Lung (tissue), 12 donors: ENCODE data around the gene TBC1D5. TPM values are rescaled to one million over a fixed set of nuclear protein-coding genes. Genes with fewer than 3 reads are reported as not detected.

Experiments used
- ATAC-seq: fragments of 200-7000 bp; cut with Tn5 transposase; one replicate; pipeline ENCODE4 v1.9.1; 2020; ENCODE audit warnings: moderate number of reproducible peaks; ENCODE audit not compliant: insufficient read depth, low FRiP score
- DNase-seq, 3 donors: peaks; one replicate each; pipeline ENCODE4 v3.0.0-alpha.2; 2013 to 2017
- H3K27ac ChIP-seq, 2 donors: one replicate each; pipeline ENCODE4 v1.5.1; 2013; ENCODE audit warnings: mild to moderate bottlenecking in 2 of 2, moderate library complexity in 2 of 2, control low read depth in 1 of 2, inconsistent platforms in 1 of 2, low read depth in 1 of 2, low read length in 1 of 2
- H3K27me3 ChIP-seq, 3 donors: one replicate each; pipeline ENCODE4 v1.5.1; 2013; ENCODE audit warnings: low read length in 2 of 3; ENCODE audit not compliant: control insufficient read depth in 3 of 3, insufficient read depth in 3 of 3
- H3K36me3 ChIP-seq, 4 donors: one replicate each; pipeline ENCODE4 v1.5.1; 2013; ENCODE audit warnings: low read length in 4 of 4, mild to moderate bottlenecking in 1 of 4, moderate library complexity in 1 of 4; ENCODE audit not compliant: control insufficient read depth in 4 of 4, insufficient read depth in 4 of 4
- H3K4me1 ChIP-seq, 5 donors: one replicate each; pipeline ENCODE4 v1.5.1; 2013; ENCODE audit warnings: low read length in 5 of 5, mild to moderate bottlenecking in 2 of 5, moderate library complexity in 1 of 5; ENCODE audit not compliant: control insufficient read depth in 5 of 5, insufficient read depth in 5 of 5
- H3K4me3 ChIP-seq: one replicate; pipeline ENCODE4 v1.5.1; 2013; ENCODE audit warnings: mild to moderate bottlenecking, control low read depth, moderate library complexity
- H3K9ac ChIP-seq, 2 donors: one replicate each; pipeline ENCODE4 v1.5.1; 2013; ENCODE audit warnings: low read length in 2 of 2, control low read depth in 1 of 2; ENCODE audit not compliant: insufficient read depth in 1 of 2
- H3K9me3 ChIP-seq, 4 donors: one replicate each; pipeline ENCODE4 v1.5.1; 2013; ENCODE audit warnings: low read length in 3 of 4, mild to moderate bottlenecking in 1 of 4, moderate library complexity in 1 of 4; ENCODE audit not compliant: control insufficient read depth in 4 of 4, insufficient read depth in 3 of 4
- CTCF ChIP-seq: IDR thresholded peaks from 2 replicates; pipeline ENCODE4 v1.5.1; 2012; ENCODE audit warnings: mild to moderate bottlenecking; ENCODE audit errors: control extremely low read depth, extremely low read depth
- WGBS, 2 donors: extraction: QIAGEN DNeasy Blood & Tissue Kit; methylation state at CpG; one replicate each; pipeline ENCODE4 v1.1.7; 2013; 5-methylcytosine and 5-hydroxymethylcytosine counted together
- polyA plus RNA-seq, 2 donors: library from polyadenylated mRNA; stranded (reverse); fragments of 200-250 nt; gene quantifications; one replicate each; pipeline ENCODE4 v1.2.1, GENCODE V29; 2013
- total RNA-seq, 2 donors: library from RNA; depleted of rRNA in 1 of 2; stranded (reverse); fragments of >200 nt in 1 of 2; gene quantifications; one replicate each; pipeline ENCODE4 v1.2.1, GENCODE V29; 2014 to 2021
- donor health status: control.
- donor health status: control.
- donor health status: Bipolar disorder and iron deficiency.
- donor health status: healthy.
- donor health status: DM: yes; HTN: yes; CAD: no.

TBC1D5 gene
- total and polyA plus RNA-seq, 4 donors: 8.7 to 111 (median 39.6) TPM

GRCh38 chr3:17771177-17772017, 29.0 kb upstream of the TBC1D5 start:
- Histone ChIP-seq H3K9ac (no peak overlapping the region), H3K36me3 (no peaks in the 10 kb centered on the region), H3K4me3 (no peak overlapping the region), H3K27me3 (no peaks in the 10 kb centered on the region), H3K9me3 (no peaks in the 10 kb centered on the region), H3K4me1 (peaks cover 0 to 4% (median 0%) of the 10 kb centered on the region in 5 donors), H3K27ac (no peak overlapping the region)
- no peak for TF ChIP-seq CTCF
- ATAC-seq: no peak
- 91 to 98% methylated on average over 2 of the region's 2 CpGs for WGBS, 2 donors
- no peak for DNase-seq

DNA sequence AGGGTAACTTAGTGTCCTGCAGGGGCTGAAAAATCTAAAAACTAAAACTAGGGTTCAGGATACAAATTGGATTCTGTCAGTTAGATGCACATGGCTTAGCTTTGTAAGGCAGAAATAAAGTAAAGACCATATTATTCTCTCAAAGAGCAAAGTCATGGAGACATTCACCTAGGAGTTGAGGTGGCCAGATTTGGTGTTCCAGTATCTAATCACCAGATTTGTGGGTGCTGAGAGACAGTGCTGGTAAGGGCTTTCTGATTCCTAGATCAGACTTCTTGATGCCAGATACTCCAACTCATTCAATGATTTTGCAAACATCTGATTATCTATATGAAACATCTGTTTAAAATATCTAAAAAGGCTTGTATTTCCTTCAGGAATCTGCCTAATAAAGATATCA, 28.3 kb upstream of the TBC1D5 start:
- ATAC-seq: no peak
- H3K27me3 ChIP-seq: no peaks in the 10 kb centered on the region
- TF ChIP-seq CTCF: no peak

GRCh38 chr3:17765819-17766472, 23.5 kb upstream of the TBC1D5 start:
- no peak for ATAC-seq
- H3K4me1 ChIP-seq: no peaks in the 10 kb centered on the region
- 87 to 92% methylated on average over 9 of the region's 9 CpGs for WGBS, 2 donors
- peaks cover 0 to 3% (median 0%) of the 10 kb centered on the region in 4 donors for H3K9me3 ChIP-seq
- no peak for DNase-seq
- no peaks in the 10 kb centered on the region for H3K36me3 ChIP-seq
- H3K4me3 ChIP-seq: no peak overlapping the region
- no peaks in the 10 kb centered on the region for H3K27me3 ChIP-seq
- no peak overlapping the region for H3K27ac ChIP-seq
- TF ChIP-seq CTCF: no peak
- no peak overlapping the region for H3K9ac ChIP-seq

More for the DNA sequence above, 28.3 kb upstream of the TBC1D5 start:
- H3K9ac ChIP-seq: no peak overlapping the region
- H3K36me3 ChIP-seq: no peaks in the 10 kb centered on the region
- H3K4me3 ChIP-seq: no peak overlapping the region
- peaks cover 0 to 3% (median 0%) of the 10 kb centered on the region in 4 donors for H3K9me3 ChIP-seq
- no peak for DNase-seq
- peaks cover 0 to 4% (median 0%) of the 10 kb centered on the region in 5 donors for H3K4me1 ChIP-seq
- H3K27ac ChIP-seq: no peak overlapping the region
